IPS-NIHi7 (cell line): ENCODE data around the gene TTC28.
A peak's percentile ranks its signal among the peaks of the same experiment; 100 is the strongest.

ENCODE experiments used
- DNase-seq: peaks from one replicate; pipeline ENCODE4 v3.0.0; 2012; ENCODE audit warnings: mixed read lengths; ENCODE audit errors: extremely low spot score

TTC28 gene

GRCh38 chr22:28052825-28053269, 626.8 kb downstream of the TTC28 start:
- no peak for DNase-seq

- DNase-seq, result peak; percentile 82
Observed at GRCh38 chr22:28051787-28052356, 627.8 kb downstream of the TTC28 start.

- no peak for DNase-seq
Observed at GRCh38 chr22:28051091-28051786, 628.4 kb downstream of the TTC28 start.

DNA sequence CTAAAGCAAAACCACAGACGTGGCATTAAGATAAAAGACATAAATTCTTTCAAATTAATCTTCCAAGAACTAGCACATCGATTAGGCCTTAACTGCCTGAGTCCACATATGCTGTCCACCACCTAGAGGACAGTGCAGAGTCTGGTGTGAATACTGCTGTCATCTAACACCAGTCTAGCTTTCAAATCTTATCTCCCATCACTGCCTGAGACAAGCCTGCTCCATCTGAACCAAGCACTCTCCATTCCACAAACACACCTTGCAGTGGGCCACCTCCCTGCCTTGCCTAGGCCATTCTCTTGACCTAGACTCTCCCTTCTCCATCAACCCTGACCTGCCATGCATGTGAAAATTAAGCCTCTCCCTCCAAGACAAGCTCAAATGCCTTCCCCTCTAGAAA, 631.1 kb downstream of the TTC28 start:
- DNase-seq, result no peak

DNA sequence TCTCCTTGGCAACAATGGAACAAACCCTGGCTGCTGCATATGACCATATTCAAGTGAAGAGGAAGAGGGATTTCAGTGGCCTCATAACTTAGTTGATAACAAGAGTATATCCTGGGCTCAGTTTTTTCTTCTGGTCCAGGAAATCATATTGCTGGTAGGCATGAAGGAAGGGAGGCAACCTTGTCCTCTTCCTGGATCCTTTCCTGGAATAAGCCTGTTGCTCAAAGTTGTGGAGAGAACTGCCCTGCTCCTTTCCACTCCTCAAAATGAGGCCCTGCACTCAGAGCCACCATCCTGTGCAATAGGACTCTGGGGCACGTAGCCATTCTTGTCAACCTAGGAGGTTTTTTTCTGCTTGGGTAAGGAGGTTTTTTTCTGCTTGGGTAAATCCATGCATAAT, 631.9 kb downstream of the TTC28 start:
- no peak for DNase-seq

DNA sequence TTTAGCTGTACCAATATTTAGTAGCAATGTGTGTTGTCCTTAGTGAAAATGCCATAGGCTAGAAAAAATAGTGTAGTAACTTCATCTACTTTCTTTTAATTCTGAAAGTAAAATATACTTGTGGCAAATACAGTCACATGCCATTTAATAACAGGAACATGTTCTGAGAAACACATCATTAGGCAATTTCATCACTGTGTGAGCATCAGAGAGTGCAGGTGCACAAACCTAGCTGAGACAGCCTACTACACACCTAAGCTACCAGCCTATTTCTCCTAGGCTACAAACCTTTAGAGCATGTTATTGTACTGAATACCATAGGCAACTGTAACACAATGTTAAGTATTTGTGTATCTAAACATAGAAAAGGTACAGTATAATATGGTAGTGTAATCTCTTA, 633.5 kb downstream of the TTC28 start:
- no peak for DNase-seq

- DNase-seq, result no peak
Observed at GRCh38 chr22:28044546-28045173, 635.0 kb downstream of the TTC28 start.

GRCh38 chr22:28043266-28043665, 636.4 kb downstream of the TTC28 start:
- DNase-seq, result no peak

DNA sequence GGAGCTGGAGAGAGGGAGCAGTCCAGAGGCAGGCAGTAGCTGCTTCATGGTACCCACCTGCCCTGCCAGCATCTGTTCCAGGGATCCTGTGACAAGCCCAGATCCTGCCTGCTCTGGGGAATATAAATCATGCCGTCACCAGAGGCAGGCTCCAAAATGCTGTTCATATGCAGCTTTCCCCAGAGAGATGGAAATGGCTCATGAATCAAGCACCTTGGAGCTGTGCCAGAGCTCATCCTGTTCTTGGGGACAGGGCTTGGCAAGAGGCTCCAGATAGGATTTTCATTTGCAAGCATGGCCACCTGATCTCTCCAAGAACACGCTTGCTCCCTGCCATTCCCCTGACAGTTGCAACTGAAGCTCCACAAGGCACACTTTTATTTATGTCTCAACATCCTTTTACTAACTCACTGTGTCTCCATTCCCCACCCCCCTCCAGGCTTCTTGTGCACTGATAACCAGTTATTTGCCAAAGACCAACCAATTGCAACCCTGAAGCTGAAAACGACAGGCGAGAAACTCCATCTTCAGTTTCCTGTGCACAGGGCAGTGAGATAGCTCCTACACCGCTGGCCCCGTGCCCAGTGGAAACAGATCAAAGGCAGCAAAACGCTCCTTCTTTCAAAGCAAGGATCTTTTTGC, 644.8 kb downstream of the TTC28 start:
- no peak for DNase-seq

DNA sequence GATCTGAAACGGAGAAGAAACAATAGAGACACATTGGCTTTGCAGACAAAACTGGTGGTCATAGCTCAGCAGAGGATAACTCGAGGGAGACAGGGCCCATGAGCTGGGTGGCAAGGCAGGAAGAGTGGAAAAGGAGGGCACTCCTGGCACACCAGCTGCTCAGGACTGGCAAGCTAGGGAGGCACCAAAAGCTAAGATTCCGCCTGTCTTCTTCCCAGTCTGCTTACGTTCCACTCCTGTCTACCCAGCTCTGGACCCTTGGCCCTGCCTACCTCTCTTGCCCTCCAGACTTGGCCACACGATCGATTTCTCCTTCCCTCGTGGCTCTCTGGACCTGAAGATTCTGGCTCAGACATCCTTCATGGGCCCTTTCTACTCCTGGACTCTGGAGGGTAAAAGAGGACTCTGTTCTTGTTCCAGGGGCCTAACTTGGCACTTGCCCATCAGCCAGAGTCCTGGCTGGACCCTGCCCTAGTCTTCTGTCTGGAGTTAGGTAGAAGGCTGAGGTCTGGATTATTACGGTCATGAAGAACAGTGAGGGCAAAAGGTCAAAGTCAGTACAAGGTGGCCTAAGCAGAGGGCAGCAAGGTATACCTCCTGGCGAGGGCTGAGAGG, 645.4 kb downstream of the TTC28 start:
- DNase-seq, result no peak

- no peak for DNase-seq
Observed at GRCh38 chr22:28032861-28033260, 646.8 kb downstream of the TTC28 start.

- no peak for DNase-seq
Observed at GRCh38 chr22:28031383-28031922, 648.2 kb downstream of the TTC28 start.

DNA sequence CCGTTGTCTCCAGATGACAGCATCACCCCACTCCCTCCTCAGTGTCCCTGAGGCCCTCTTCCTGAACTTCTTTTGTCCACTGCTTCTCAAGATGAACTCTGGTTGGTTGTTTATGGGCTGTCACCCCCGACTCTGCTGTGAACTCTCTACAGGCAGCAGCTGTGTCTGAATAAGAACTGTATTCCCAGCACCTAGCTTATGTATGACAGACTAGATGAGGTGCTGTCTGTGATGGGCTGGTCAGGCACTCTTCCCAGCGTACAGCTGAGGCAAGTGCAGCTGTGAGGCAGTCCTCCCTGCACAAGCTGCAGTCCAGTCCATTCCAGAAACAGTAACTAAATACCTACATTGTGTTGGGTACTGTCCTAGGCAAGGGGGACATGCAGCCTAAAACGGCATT, 649.2 kb downstream of the TTC28 start:
- DNase-seq, result no peak

DNA sequence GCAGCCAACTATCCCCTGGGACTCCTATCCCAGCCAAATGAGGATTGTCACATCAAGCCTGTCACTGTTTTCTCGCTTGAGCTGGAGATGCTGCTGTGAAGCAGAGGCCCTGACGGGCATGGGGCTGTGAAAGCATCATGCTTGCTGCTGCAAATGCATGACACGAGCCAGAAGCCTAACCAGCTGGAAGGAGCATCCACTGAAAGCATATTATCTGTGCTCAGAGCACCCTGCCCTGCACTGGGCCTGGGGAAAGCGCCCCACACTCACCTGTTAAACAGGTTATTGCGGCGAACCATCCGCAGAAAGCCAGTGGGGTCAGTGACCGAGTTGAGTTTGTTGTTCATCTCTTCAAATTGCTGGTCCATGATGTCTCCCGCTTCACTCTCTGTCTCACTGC, 649.7 kb downstream of the TTC28 start:
- no peak for DNase-seq

DNA sequence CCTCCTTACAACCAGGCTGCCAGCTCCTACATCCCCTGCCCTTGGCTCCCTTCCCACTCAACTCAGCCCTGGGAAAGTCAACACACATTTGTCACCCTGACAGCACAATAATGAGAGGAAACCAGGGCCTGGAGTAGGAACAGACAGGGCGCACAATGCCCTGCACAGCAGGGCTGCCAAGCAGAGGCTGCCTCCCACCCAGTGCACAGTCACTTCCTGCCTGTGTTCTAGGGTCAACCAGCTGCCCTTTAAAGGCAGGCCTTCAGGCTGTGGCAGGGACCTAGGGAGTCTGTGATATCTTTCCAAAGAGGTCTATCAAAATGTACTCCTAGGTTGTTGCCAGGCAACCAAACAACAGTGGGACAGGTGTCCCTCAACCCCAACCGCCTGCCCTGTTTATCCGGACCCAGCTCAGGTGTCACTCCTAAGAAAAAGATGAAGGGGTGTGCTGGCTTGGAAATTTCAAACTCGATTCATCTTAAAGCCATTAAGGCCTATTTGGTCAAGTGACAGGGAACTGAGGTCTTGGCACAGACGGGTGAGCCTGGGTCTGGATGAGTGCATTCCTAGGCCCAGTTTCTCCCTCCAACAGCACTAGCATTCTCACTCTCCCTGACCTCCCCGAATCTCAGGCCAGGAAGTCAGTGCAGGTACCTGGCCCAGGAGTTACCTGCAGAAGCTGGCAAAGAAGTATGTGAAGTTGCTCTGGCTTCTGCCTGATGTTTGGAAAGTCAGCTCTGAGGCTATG, 650.3 kb downstream of the TTC28 start:
- DNase-seq, result no peak

- no peak for DNase-seq
Observed at GRCh38 chr22:28027453-28028448, 651.9 kb downstream of the TTC28 start.

DNA sequence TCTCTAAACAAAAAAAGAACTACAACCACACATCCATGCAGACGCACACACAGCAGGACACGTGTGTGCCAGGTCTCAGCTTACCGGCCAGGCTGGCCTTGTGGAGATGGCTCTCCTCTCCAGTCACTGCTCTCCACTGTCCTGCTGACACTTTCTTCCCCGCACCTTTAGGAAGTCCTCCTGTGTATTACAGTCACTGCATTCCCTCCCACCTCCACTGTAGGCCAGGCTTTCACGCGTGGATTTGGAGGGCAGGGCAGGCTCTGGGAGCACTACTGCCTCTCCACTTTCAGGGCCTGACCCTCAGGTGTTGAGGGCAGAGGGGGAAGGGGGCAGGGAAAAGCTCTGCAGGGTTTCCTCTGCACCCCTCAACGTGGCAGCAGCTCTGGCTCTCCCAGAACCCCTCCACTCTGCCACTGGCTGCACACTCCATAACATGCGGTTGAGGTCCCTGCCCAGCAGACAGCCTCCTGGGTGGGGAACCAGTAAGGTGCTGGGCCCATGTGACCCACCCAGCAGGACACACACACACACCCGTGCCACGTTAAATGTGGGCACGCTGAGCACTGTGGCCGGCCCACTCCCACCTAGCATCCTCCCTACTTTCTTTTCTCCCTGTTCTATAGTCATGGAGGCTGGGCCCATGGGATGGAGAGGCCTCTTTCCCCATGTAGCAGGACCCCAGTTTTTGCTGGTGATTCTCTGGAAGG, 653.6 kb downstream of the TTC28 start:
- DNase-seq, result no peak

GRCh38 chr22:28025333-28025732, 654.3 kb downstream of the TTC28 start:
- DNase-seq, result no peak

- no peak for DNase-seq
Observed at GRCh38 chr22:28024422-28024888, 655.2 kb downstream of the TTC28 start.
